ENCODE results near the gene C19orf73. TPM values are rescaled to one million over a fixed set of nuclear protein-coding genes. Genes with fewer than 3 reads are reported as not detected.

Gene C19orf73
- total RNA-seq, 1 donor from 2014 or later, result 0.67 TPM

DNA sequence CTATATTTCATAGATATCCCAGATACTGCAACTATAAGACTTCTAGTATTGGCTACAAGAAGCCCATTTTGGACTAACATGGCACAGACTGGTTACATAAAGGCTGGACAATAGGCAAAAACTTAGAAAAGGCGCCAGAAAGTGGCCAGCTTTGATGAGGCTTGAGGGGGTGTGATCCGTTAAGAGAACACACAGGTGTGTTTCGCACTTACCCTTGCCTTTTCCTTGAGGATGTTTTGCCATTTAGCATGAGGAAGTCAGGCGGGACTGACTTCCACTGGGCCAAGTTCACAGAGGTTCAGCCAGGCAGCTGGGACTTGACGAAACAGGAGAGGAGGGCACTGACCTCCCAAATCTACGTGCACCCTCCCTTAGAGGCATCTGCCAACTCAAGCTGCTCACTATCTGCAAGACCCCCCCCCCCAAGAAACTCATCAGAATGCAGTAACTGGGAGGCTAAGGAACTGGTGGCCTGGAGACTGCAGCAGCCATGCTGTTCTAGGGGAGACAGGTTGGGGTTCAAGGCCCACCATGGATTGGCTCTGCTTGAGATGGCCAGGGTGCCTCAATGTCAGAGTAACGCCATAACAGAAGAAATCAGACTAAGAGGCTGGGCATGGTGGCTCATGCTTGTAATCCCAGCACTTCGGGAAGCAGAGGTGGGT, 9.2 kb downstream of the C19orf73 start:
- DNase-seq (ENCODE audit: low spot score), result no peak
- ATAC-seq, result no peak
- intact Hi-C loops (cut with DNase I), result no loop called here

DNA sequence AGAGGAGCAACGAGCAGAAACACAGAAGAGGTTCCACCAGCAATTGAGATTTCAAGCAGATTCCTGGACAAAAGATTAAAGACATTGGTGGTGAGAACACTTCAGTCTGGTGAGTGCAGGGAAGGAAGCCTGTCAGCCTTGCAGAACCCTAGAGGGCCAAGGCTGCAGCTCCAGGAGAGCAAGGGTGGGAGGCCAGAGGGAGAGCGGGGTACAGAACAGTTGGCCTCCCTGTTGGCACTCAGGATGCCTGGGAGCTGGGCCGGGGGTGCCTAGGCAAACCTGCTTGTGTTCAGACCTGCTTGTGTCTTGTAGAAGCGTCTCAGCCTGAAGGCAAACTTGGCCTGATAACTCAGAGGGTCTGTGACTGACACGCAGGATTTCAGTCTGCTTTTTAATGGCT, 9.9 kb downstream of the C19orf73 start:
- intact Hi-C loops (cut with DNase I), result no loop called here
- ATAC-seq, result no peak
- DNase-seq (ENCODE audit: low spot score), result no peak

DNA sequence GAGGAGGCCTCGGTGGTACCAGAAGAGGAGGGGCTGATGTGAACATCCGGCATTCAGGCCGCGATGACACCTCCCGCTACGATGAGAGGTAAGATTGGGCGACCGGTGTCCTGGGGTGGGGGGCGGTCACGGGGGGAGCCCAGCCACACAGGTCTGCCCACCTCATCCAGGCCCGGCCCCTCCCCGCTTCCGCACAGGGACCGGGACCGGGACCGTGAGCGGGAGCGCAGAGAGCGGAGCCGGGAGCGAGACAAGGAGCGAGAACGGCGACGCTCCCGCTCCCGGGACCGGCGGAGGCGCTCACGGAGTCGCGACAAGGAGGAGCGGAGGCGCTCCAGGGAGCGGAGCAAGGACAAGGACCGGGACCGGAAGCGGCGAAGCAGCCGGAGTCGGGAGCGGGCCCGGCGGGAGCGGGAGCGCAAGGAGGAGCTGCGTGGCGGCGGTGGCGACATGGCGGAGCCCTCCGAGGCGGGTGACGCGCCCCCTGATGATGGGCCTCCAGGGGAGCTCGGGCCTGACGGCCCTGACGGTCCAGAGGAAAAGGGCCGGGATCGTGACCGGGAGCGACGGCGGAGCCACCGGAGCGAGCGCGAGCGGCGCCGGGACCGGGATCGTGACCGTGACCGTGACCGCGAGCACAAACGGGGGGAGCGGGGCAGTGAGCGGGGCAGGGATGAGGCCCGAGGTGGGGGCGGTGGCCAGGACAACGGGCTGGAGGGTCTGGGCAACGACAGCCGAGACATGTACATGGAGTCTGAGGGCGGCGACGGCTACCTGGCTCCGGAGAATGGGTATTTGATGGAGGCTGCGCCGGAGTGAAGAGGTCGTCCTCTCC, 11.1 kb downstream of the C19orf73 start:
- intact Hi-C loops (cut with DNase I), result no loop called here
- no peak for ATAC-seq
- DNase-seq (ENCODE audit: low spot score), result no peak

DNA sequence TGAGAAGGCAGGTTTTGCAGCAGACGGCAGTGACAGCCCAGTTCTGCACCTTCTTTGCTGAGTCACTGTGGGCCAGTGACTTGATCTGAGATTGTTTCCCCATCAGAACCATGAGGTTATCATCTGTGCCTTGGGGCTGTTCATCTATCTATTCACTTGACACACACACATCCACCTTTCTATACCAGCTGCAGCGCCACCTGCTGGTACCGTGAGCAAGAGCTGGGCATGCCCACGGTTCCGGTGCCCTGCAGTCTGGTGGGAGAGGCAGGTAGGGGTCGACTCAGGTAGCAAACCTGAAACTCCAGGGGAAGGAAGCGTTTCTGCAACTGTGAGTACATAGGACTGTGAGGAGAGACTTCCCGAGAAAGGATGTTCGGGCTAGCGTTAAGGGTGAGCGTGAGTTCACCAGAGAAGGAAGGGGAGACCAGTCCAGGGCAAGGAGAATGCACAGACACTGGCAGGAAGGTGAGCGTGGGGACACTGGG, 12.3 kb downstream of the C19orf73 start:
- DNase-seq (ENCODE audit: low spot score) (peak; percentile 67), ATAC-seq (peak; percentile 48)
- intact Hi-C loops (cut with DNase I), result no loop called here

DNA sequence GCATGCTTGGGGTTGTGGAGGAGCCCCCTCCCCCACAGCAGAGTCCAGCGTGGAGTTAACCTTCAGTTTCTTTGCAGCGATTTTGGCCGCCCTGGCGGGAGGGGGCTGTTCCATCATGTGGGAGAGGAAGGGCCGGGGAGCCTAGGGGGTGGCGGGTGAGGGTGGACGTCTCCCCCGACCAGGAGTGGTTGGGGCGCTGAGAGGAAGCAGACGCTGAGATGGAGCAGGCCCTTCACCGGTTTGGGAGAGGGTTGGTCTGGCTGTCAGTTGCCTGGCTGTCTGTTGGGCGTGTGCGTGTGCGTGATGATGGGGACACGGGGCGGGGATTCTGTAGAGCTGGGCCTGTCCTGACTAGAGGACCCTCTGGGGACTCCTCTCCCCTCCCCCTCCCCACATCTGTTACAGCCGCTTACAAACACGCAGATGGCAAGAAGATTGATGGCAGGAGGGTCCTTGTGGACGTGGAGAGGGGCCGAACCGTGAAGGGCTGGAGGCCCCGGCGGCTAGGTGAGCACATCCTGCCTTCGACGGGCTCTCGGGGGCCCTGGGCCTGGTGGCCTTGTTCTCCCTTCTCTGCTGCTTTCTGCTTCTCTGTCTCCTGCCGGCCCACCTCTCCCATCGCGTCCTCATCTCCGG, 14.6 kb downstream of the C19orf73 start:
- ATAC-seq, result peak; percentile 31
- intact Hi-C loops (cut with DNase I), result no loop called here

DNA sequence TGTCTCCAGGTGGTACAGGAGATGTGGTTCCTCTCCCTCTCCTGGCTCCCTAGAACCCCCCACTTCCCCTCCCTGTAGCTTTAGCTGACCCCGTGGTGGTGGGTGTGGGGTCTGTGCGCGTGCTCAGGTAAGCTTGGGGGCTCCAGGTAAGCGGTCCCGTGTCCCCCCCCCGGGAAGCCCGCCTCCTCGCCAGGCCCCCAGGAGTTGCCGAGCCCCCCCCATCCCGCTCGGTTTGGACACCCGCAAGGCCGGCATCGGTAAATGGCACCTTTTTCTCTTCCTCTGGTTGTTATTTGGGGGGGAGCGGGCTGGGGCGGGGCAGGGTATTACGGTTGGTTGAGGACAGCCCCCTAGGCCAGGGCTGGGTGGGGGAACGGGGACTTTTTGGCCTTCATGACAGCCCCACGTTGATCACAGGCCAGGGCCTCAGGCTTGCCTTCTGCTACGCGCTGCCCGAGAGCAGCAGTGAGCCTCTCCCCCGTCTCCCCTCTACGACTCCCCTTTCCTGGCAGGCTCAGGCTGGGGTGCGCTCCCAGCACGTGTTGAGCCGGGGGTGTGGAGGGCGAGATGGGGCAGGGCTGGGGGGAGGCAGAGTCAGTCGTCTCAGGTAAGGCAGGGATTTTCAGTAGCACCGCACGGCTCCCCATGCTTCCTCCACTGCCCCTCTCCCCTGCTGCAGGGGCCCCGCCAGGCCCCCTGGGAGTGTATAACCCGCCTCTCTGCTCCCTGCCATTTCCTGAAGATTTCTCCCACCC, 15.4 kb downstream of the C19orf73 start:
- intact Hi-C loops (cut with DNase I), result no loop called here
- DNase-seq (ENCODE audit: low spot score) (no peak), ATAC-seq (no peak)

More for the DNA sequence above, 14.6 kb downstream of the C19orf73 start:
- DNase-seq (ENCODE audit: low spot score), result no peak

DNA sequence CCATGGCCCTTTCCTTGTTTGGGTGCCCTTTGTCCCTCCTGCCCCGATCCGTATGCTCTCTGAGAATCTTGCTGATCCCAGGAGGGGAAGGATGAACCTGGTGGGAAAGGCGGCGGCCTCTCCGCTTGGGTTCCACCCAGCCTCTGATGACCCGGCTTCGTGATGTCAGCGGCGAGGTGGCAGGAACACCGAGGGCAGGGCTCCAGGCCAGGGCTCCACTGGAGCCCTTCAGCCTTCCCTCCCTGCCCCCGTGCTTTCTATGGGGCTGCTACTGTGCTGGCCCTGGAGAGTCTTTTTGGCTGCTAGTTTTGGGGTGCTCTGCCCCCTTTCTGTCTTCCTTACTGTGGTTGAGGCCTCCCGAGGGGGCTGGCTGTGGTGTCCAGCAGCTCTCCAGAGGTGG, 16.6 kb downstream of the C19orf73 start:
- DNase-seq (ENCODE audit: low spot score), result no peak
- no peak for ATAC-seq
- intact Hi-C loops (cut with DNase I), result no loop called here

DNA sequence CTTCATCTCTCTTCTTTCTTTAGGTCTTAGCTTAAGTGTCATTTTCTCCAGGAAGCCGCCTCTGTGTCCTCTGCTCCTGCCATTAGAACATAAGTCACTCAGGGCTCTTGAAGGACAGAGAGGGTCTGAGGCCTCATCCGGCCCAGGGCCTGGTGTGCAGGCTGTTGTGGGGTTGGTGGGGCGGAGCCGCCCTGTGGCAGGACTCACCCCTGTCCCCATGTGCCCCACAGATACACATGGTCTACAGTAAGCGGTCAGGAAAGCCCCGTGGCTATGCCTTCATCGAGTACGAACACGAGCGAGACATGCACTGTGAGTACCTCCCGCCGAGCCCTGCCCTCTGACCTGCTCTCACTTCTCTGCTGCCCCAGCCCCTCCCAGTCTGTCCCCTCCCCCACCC, 17.8 kb downstream of the C19orf73 start:
- no peak for ATAC-seq
- DNase-seq (ENCODE audit: low spot score), result no peak
- intact Hi-C loops (cut with DNase I), result no loop called here

DNA sequence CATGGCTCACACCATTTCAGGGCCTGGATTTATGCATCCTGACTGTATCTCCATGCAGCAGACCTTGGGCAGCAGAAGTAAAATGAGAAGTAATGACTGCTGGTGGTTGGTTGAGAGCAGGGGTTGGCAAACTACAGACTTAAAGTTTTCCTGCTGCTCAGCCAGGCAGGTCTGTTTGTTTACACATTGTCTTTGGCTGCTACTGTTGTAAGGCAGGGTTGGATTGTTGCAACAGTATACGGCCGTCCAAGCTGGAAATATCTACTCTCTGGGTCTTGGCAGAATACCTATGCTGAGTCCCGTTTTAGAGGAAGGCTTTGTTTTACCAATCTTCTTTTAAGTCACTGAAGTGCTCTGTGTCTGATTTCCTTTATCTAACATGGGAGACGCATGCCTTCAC, 20.1 kb downstream of the C19orf73 start:
- DNase-seq (ENCODE audit: low spot score) (no peak), ATAC-seq (no peak)
- intact Hi-C loops (cut with DNase I), result no loop called here

DNA sequence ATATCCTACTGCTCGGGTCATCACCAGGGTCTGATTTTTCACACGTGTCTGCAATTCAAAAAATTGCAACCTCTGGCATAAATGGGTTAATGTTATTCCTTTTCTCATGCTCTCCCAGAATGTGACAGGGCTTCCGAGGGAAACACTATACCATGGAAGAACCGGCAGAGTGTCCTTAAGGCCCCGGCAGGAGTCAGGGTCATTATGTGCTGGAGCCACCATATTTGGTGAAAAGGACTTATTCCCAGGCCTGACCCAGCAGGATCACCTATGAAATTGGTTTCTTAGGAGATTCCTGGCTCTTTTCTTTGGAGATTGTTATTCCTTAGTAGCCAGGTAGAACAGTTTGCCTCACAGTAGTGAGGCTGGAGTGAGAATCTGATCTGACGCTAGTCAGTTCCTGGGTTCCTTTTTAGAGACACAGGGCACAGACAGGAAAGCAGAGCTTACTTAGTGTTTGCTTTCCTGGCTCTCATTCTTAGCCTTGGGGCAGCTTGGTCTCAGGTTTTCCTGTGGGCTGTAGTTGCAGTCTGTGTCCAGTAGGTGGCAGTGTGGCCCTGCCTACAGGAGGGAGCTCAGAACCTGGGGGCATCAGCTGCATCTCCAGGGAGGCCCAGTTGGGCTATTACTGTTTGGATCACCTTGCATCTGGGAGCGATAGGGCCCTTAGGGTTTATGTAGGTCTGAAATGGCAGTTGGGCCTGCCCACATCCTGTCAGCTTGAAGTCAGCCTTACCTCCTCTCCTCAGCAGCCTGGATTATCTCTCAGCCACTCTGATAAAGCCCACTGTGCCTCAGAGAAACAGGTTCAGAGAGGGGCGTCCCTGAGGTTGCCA, 21.3 kb downstream of the C19orf73 start:
- DNase-seq (ENCODE audit: low spot score) (peak; percentile 76), ATAC-seq (peak; percentile 77)
- intact Hi-C loops (cut with DNase I), result no loop called here

DNA sequence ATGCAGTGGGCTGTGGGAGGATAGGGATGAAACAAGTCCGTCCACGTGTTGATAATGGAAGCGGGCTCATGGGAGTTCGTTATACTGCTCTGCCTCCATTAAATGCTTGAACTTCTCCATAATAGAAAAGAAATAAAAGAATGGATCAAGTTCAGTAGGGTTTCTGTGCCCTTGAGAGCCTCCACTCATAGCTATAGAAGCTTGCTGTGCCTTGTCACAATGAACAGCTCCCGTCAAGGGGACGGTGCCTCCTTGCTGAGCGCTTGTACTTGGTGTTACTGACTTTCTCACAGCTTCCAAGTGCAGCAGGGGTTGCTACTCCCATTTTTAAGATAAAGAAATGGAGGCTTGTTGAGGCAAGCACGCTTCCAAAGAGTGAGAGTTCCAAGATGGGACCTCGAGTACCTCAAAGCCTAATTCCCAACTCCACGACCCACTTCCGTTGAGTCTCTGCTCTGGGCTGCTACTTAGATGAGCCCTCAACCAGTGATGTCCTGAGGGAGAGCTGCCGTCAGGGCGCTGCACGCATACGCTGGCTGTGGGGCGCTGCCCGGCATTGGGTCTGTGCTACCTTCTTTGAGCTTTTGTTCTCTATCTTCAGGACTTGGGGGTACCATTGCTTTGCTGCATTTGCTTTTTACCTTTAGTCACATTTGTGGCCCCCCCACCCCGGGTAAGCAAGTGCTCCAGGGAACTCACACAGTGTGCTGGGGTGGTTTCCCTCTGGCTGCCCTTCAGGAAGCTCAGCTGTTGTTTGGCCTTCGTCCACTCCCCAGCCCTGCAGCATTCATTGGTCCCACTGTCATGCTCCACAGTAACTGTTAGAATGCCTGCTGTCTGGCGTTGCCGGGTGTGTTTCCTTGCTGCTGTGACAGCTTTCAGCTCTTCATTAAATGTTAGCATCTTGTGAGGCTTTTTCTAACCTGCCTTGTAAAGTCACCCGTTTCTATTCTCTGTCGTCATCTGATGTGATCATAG, 24.1 kb downstream of the C19orf73 start:
- no peak for ATAC-seq
- no peak for DNase-seq (ENCODE audit: low spot score)
- intact Hi-C loops (cut with DNase I), result no loop called here

DNA sequence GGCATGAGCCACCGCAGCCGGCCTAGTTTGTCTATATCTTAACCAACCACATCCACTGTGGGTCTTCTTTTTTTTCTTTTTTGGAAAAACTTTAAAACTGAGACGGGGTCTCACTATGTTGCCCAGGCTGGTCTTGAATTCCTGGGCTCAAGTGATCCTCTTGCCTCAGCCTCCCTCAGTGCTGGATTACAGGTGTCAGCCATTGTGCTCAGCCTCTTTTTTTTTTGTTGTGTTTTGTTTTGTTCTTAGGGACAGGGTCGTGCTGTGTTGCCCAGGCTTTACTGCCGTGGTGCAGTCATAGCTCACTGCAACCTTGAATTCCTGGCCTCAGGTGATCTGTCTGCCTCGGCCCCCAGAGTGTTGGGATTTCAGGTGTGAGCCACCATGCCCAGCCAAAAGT, 26.3 kb downstream of the C19orf73 start:
- DNase-seq (ENCODE audit: low spot score) (no peak), ATAC-seq (no peak)
- intact Hi-C loops (cut with DNase I), result no loop called here

DNA sequence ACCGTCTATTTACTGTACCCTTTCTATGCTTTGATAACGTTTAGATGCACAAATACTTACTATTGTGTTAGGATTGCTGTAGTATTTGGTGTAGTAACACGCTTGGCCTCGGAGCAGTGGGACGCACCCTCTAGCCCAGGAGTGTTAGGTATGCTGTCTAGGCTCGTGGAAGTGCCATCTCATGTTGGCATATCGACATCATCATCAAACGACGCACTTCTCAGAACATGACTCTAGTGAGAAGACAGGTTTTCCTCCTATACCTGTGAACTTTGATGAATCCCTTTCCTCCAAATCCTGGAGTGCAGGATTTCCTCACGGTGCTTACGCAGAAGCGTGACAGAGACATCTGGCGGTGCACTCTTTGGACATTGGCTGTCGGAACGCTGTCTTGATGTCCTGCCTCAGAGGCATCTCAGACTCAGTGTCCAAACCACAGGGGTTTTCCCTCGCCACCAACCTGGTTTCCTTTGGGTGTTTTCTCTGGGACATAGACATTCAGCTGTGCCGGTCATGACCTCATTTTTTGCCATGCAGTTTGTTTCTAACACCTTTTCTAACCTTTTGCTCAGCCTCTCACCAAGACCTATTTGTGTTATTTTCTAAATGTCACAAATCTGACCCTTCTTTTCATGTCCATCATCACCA, 27.4 kb downstream of the C19orf73 start:
- intact Hi-C loops (cut with DNase I), result no loop called here
- DNase-seq (ENCODE audit: low spot score) (no peak), ATAC-seq (no peak)

DNA sequence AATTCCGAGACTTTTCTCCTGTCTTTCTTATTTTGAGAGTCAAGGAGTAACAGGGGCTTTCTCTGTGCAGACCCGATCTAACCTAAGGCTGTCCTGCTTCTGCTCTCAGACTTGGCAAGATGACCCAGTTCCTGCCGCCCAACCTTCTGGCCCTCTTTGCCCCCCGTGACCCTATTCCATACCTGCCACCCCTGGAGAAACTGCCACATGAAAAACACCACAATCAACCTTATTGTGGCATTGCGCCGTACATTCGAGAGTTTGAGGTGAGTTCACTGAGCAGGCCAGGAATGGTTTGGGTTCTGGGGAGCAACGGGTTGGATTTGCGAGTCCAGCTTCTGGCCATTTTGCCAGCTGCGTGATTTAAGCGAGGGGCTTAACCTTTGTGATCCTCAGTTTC, 32.6 kb downstream of the C19orf73 start:
- DNase-seq (ENCODE audit: low spot score) (no peak), ATAC-seq (no peak)
- intact Hi-C loops (cut with DNase I), result loop anchor here (10.0 kb wide), 1 partner anchor 59 kb away; no protein-coding TSS in a partner anchor

DNA sequence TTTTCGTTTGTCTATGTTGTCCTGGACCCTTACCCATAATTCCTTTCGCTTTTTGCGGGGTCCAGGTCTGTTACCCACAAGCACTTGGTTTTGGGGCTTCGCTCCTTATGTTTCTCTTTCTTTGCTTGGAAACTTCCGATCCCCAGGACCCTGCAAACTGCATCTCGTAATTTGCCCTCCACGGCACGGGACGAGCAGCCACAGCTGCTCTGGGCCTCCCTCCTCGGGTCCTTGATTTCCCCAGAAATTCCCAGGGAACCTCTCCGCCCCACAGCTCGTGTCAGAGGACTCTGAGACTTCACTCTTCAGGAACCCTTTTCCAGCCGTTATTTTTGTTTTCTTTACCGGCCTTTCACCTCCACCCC, 33.1 kb downstream of the C19orf73 start:
- intact Hi-C loops (cut with DNase I), result loop anchor here (10.0 kb wide), 1 partner anchor 59 kb away; no protein-coding TSS in a partner anchor
- ATAC-seq, result no peak
- no peak for DNase-seq (ENCODE audit: low spot score)

DNA sequence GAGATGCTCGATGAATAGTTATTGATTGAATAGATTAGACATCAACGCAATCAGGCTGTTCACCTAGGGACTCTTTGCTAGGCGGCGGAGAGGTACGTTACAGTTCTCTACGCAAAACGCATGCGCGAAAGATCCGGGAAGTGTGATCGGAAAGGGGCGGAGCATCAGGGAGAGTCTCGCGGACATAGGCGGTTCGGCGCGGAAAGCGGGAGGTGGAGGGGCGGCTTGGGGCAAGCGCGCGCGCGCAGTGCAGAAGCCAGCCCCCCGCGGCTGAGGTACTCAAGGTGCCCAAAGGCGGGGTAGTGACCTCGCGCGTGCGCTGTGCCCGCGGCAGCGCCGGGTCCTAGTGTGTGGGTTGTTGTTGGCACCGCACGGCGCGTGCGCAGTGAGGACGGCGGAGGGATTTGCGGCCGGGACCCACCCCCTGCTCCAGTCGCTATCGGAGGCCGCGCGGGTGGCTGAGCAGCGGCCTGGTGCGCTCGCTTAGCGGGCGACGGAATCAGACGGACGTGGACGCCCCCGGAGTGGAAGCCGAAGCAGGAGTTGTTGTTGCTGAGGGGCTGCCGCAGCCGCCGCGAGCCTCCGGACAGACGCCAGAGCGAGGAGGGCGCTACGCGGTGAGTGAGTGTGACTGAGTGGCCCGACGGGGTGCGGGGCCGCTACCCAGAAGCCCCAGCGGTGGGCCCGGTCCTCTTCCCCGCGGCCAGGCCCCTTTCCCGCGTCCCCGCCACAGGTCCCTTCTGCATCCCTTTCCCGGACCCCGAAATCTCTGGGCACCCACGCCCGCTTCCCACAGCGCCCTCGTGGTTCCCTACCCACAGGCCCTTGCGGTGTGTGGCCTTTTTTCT, 33.7 kb downstream of the C19orf73 start, which contains the start of gene SNRNP70:
Gene SNRNP70 (plus strand): TSS at position 432 of the 848 bp plus-strand sequence. CDS start 964 bp downstream, outside the sequence.
- intact Hi-C loops (cut with DNase I), result loop anchor here (10.0 kb wide), 1 partner anchor 60 kb away; no protein-coding TSS in a partner anchor
- DNase-seq (ENCODE audit: low spot score) (peak; percentile 99), ATAC-seq (peak; percentile 100)
